ENCODE data around the gene MAPK8IP1.

Gene MAPK8IP1

GRCh38 chr11:45941285-45941684, 55.8 kb downstream of the MAPK8IP1 start:
- TF ChIP-seq CTCF (IDR thresholded peaks at IDR 0.05; ENCODE audit: extremely low read depth, insufficient read depth, missing control alignments): no peak
- peak; percentile 16 for DNase-seq (ENCODE audit: low spot score)
- in situ Hi-C loops (cut with MboI; ENCODE audit: low pct_unique_long_range_greater_than_20kb, low sequenced_read_pairs, unreplicated experiment): no loop called here

- no peak for DNase-seq (ENCODE audit: low spot score)
- no peak for TF ChIP-seq CTCF (IDR thresholded peaks at IDR 0.05; ENCODE audit: extremely low read depth, insufficient read depth, missing control alignments)
- in situ Hi-C loops (cut with MboI; ENCODE audit: low pct_unique_long_range_greater_than_20kb, low sequenced_read_pairs, unreplicated experiment): no loop called here
These were observed 56.9 kb downstream of the MAPK8IP1 start for GRCh38 chr11:45942381-45942780.

GRCh38 chr11:45945397-45945999, 60.0 kb downstream of the MAPK8IP1 start:
- TF ChIP-seq CTCF (IDR thresholded peaks at IDR 0.05; ENCODE audit: extremely low read depth, insufficient read depth, missing control alignments): no peak
- DNase-seq (ENCODE audit: low spot score): no peak
- in situ Hi-C loops (cut with MboI; ENCODE audit: low pct_unique_long_range_greater_than_20kb, low sequenced_read_pairs, unreplicated experiment): no loop called here

- TF ChIP-seq CTCF (IDR thresholded peaks at IDR 0.05; ENCODE audit: extremely low read depth, insufficient read depth, missing control alignments): no peak
- DNase-seq (ENCODE audit: low spot score): no peak
- in situ Hi-C loops (cut with MboI; ENCODE audit: low pct_unique_long_range_greater_than_20kb, low sequenced_read_pairs, unreplicated experiment): no loop called here
These were observed 62.4 kb downstream of the MAPK8IP1 start for GRCh38 chr11:45947885-45948284.

GRCh38 chr11:45948356-45948755, 62.9 kb downstream of the MAPK8IP1 start:
- no peak for TF ChIP-seq CTCF (IDR thresholded peaks at IDR 0.05; ENCODE audit: extremely low read depth, insufficient read depth, missing control alignments)
- in situ Hi-C loops (cut with MboI; ENCODE audit: low pct_unique_long_range_greater_than_20kb, low sequenced_read_pairs, unreplicated experiment): no loop called here
- no peak for DNase-seq (ENCODE audit: low spot score)

GRCh38 chr11:45949992-45950407, 64.5 kb downstream of the MAPK8IP1 start:
- no peak for TF ChIP-seq CTCF (IDR thresholded peaks at IDR 0.05; ENCODE audit: extremely low read depth, insufficient read depth, missing control alignments)
- in situ Hi-C loops (cut with MboI; ENCODE audit: low pct_unique_long_range_greater_than_20kb, low sequenced_read_pairs, unreplicated experiment): no loop called here
- no peak for DNase-seq (ENCODE audit: low spot score)
